PC-9 (cell line): ENCODE results near the gene MALRD1. TPM values are rescaled to one million over a fixed set of nuclear protein-coding genes. Genes with fewer than 3 reads are reported as not detected.

ENCODE experiments used
- BruUV-seq: library from RNA; stranded (reverse); fragments of 400-500 nt; replicated peaks from 2 replicates; lab custom pipeline; 2021; lab: Mats Ljungman, UMichigan
- CTCF ChIA-PET: fragments of 300-600 bp; sonication (Branson Sonifier 250); formaldehyde crosslinking; loops from one replicate; lab custom pipeline; 2022; ENCODE audit warnings: antibody characterized with exemption; lab: Charles Lee
- POLR2A ChIA-PET: fragments of 300-600 bp; sonication (Branson Sonifier 250); formaldehyde crosslinking; loops from one replicate; lab custom pipeline; 2022; ENCODE audit warnings: antibody characterized with exemption; ENCODE audit not compliant: unreplicated experiment; lab: Charles Lee
- DNase-seq, 2 experiments: peaks; one replicate each; pipeline versions ENCODE4 v3.0.0 to v3.0.0-alpha.2; 2015 to 2022; ENCODE audit warnings: mixed read lengths in 1 of 2
- H2AFZ ChIP-seq: fragments of 200-600 bp; sonication (generic); 2 replicates; pipeline ENCODE4 v1.8.1; 2017; ENCODE audit warnings: antibody characterized with exemption
- H3F3A ChIP-seq: fragments of 200-600 bp; sonication (generic); 2 replicates; pipeline ENCODE4 v1.8.1; 2017; ENCODE audit warnings: antibody characterized with exemption, mild to moderate bottlenecking, low read depth; ENCODE audit not compliant: insufficient read depth
- H3K27ac ChIP-seq: fragments of 200-600 bp; sonication (generic); 2 replicates; pipeline ENCODE4 v1.6.1; 2016; ENCODE audit warnings: mixed run types
- H3K27me3 ChIP-seq: fragments of 200-600 bp; sonication (generic); 2 replicates; pipeline ENCODE4 v1.6.1; 2016; ENCODE audit warnings: low read depth, mixed run types; ENCODE audit not compliant: insufficient read depth
- H3K36me3 ChIP-seq: fragments of 200-600 bp; sonication (generic); 2 replicates; pipeline ENCODE4 v1.6.1; 2016; ENCODE audit warnings: low read depth, mixed run types
- H3K4me1 ChIP-seq: fragments of 200-600 bp; sonication (generic); replicated peaks from 2 replicates; pipeline ENCODE4 v1.6.1; 2016; ENCODE audit warnings: mixed run types; ENCODE audit not compliant: insufficient read depth
- H3K4me2 ChIP-seq: fragments of 200-600 bp; sonication (generic); 2 replicates; pipeline ENCODE4 v1.6.1; 2017; ENCODE audit warnings: mixed run types
- H3K4me3 ChIP-seq: fragments of 200-600 bp; sonication (generic); 2 replicates; pipeline ENCODE4 v1.6.1; 2016; ENCODE audit warnings: mixed run types
- H3K79me2 ChIP-seq: fragments of 200-600 bp; sonication (generic); 2 replicates; pipeline ENCODE4 v1.6.1; 2017; ENCODE audit warnings: low read depth, mixed run types
- H3K9me2 ChIP-seq: fragments of 200-600 bp; sonication (generic); 2 replicates; pipeline ENCODE4 v1.8.1; 2017; ENCODE audit warnings: mild to moderate bottlenecking; ENCODE audit not compliant: insufficient read depth
- H3K9me3 ChIP-seq: fragments of 200-600 bp; sonication (generic); 2 replicates; pipeline ENCODE4 v1.8.1; 2016; ENCODE audit warnings: low read depth; ENCODE audit not compliant: insufficient read depth
- H4K20me1 ChIP-seq: fragments of 200-600 bp; sonication (generic); 2 replicates; pipeline ENCODE4 v1.8.1; 2017; ENCODE audit not compliant: insufficient read depth
- CTCF ChIP-seq: fragments of 200-600 bp; sonication (generic); conservative IDR thresholded peaks from 2 replicates; pipeline ENCODE4 v1.6.1; 2017; ENCODE audit warnings: mixed run types, antibody characterized with exemption, mild to moderate bottlenecking, moderate library complexity
- EZH2 ChIP-seq: fragments of 200-600 bp; sonication (generic); IDR thresholded peaks from 2 replicates; pipeline ENCODE4 v1.8.0; 2017; ENCODE audit warnings: antibody characterized with exemption, low read depth
- intact Hi-C: fragments of 100-400 bp; cut with micrococcal nuclease; formaldehyde crosslinking; loops from one replicate; pipeline ENCODE4 v1.10.0; 2022; ENCODE audit not compliant: unreplicated experiment
- total RNA-seq: library from RNA; stranded (reverse); gene quantifications from 2 replicates; pipeline ENCODE4 v1.2.3, GENCODE V29; 2021

The MALRD1 gene
- total RNA-seq, 1 experiment from 2014 or later = not detected

GRCh38 chr10:19117438-19117837, 68.8 kb downstream of the MALRD1 start:
- Histone ChIP-seq H3K9me3 (no peaks in the 10 kb centered on the region), H3F3A (no peaks in the 10 kb centered on the region), H3K79me2 (no peaks in the 10 kb centered on the region), H3K36me3 (no peaks in the 10 kb centered on the region), H3K27me3 (no peaks in the 10 kb centered on the region), H3K9me2 (no peaks in the 10 kb centered on the region), H3K27ac (no peak overlapping the region), H3K4me2 (no peak overlapping the region), H3K4me3 (no peak overlapping the region), H2AFZ (no peak overlapping the region), H3K4me1 (no peaks in the 10 kb centered on the region), H4K20me1 (no peaks in the 10 kb centered on the region)
- no peak for TF ChIP-seq EZH2
- intact Hi-C loops = no loop called here
- DNase-seq = no peak
- CTCF ChIA-PET = no interaction called here
- POLR2A ChIA-PET = interaction anchor here (0.7 kb wide), 1 partner anchor 11 kb away, joined by 10 read pairs; no protein-coding TSS in a partner anchor
- no TSS peak for BruUV-seq

GRCh38 chr10:19119191-19119590, 70.6 kb downstream of the MALRD1 start:
- no peaks in the 10 kb centered on the region for H3K9me3 ChIP-seq
- DNase-seq = no peak
- H3K4me1 ChIP-seq = no peaks in the 10 kb centered on the region
- no peaks in the 10 kb centered on the region for H3F3A ChIP-seq
- no peaks in the 10 kb centered on the region for H3K9me2 ChIP-seq
- ChIA-PET CTCF (no interaction called here), POLR2A (no interaction called here)
- intact Hi-C loops = no loop called here
- no peak overlapping the region for H2AFZ ChIP-seq
- H3K27ac ChIP-seq = no peak overlapping the region
- H3K4me3 ChIP-seq = no peak overlapping the region
- H3K4me2 ChIP-seq = no peak overlapping the region
- no peaks in the 10 kb centered on the region for H3K79me2 ChIP-seq
- BruUV-seq = no TSS peak
- H4K20me1 ChIP-seq = no peaks in the 10 kb centered on the region
- no peaks in the 10 kb centered on the region for H3K27me3 ChIP-seq
- H3K36me3 ChIP-seq = no peaks in the 10 kb centered on the region
- TF ChIP-seq CTCF (no peak), EZH2 (no peak)

- no peak for TF ChIP-seq EZH2
- BruUV-seq = no TSS peak
- H3K4me2 ChIP-seq = no peak overlapping the region
- no peaks in the 10 kb centered on the region for H3K4me1 ChIP-seq
- no peaks in the 10 kb centered on the region for H3K36me3 ChIP-seq
- ChIA-PET POLR2A (no interaction called here), CTCF (no interaction called here)
- no peak for DNase-seq
- intact Hi-C loops = no loop called here
- H3K4me3 ChIP-seq = no peak overlapping the region
- no peaks in the 10 kb centered on the region for H3K9me2 ChIP-seq
- no peaks in the 10 kb centered on the region for H3K27me3 ChIP-seq
- no peaks in the 10 kb centered on the region for H3K9me3 ChIP-seq
- H3K27ac ChIP-seq = no peak overlapping the region
- H2AFZ ChIP-seq = no peak overlapping the region
- H3F3A ChIP-seq = no peaks in the 10 kb centered on the region
- H3K79me2 ChIP-seq = no peaks in the 10 kb centered on the region
- no peaks in the 10 kb centered on the region for H4K20me1 ChIP-seq
These were observed 71.8 kb downstream of the MALRD1 start for GRCh38 chr10:19120381-19120908.

- H3K9me2 ChIP-seq = no peaks in the 10 kb centered on the region
- no TSS peak for BruUV-seq
- ChIA-PET CTCF (no interaction called here), POLR2A (no interaction called here)
- no peak for TF ChIP-seq EZH2
- TF ChIP-seq CTCF = no peak
- no peak overlapping the region for H2AFZ ChIP-seq
- no peaks in the 10 kb centered on the region for H3K9me3 ChIP-seq
- H3K4me1 ChIP-seq = no peaks in the 10 kb centered on the region
- no peaks in the 10 kb centered on the region for H3K36me3 ChIP-seq
- no peaks in the 10 kb centered on the region for H3F3A ChIP-seq
- no peaks in the 10 kb centered on the region for H3K27me3 ChIP-seq
- no peak overlapping the region for H3K4me3 ChIP-seq
- no peaks in the 10 kb centered on the region for H4K20me1 ChIP-seq
- H3K4me2 ChIP-seq = no peak overlapping the region
- no peak overlapping the region for H3K27ac ChIP-seq
- no peak for DNase-seq
- intact Hi-C loops = no loop called here
- H3K79me2 ChIP-seq = no peaks in the 10 kb centered on the region
These were observed 85.4 kb downstream of the MALRD1 start for GRCh38 chr10:19133992-19134391.
